Breast epithelium (tissue), 4 donors: Measurements from ENCODE around the gene DBF4. TPM values are rescaled to one million over a fixed set of nuclear protein-coding genes. Genes with fewer than 3 reads are reported as not detected.
"Not testable (repeated sequence)": the region's sequence is repeated elsewhere in the genome, so short reads cannot be mapped to it uniquely, and the experiment has no call there.

ENCODE experiments used
- DNase-seq, 2 donors: peaks; one replicate each; pipeline ENCODE4 v3.0.0-alpha.2; 2019; ENCODE audit warnings: low spot score in 2 of 2
- H3K27ac ChIP-seq, 2 donors: fragments of 200-600 bp; sonication (generic) in 1 of 2; one replicate each; pipeline ENCODE4 v1.5.1; 2016 to 2019; ENCODE audit warnings: mild to moderate bottlenecking in 1 of 2
- H3K27me3 ChIP-seq, 2 donors: fragments of 200-600 bp; sonication (generic) in 1 of 2; one replicate each; pipeline versions ENCODE4 v1.5.1 to v1.6.0; 2017 to 2019; ENCODE audit warnings: control low read depth in 1 of 2, mild to moderate bottlenecking in 1 of 2
- H3K36me3 ChIP-seq: fragments of 200-600 bp; one replicate; pipeline ENCODE4 v1.5.1; 2019
- H3K4me1 ChIP-seq, 2 donors: fragments of 200-600 bp; sonication (generic); one replicate each; pipeline ENCODE4 v1.5.1; 2016 to 2019; ENCODE audit warnings: control low read depth in 1 of 2
- H3K4me3 ChIP-seq, 3 donors: fragments of 200-600 bp; sonication (generic); 1 replicate in 2 of 3; 2 replicates in 1 of 3; pipeline ENCODE4 v1.5.1; 2016 to 2019; ENCODE audit warnings: mild to moderate bottlenecking in 3 of 3, moderate library complexity in 2 of 3
- H3K9me3 ChIP-seq, 2 donors: fragments of 200-600 bp; sonication (generic) in 1 of 2; one replicate each; pipeline ENCODE4 v1.5.1; 2016 to 2019; ENCODE audit warnings: control low read depth in 1 of 2
- POLR2A ChIP-seq: fragments of 450-650 bp; IDR thresholded peaks from one replicate; pipeline ENCODE4 v1.6.1; 2016; ENCODE audit warnings: antibody characterized with exemption, mild to moderate bottlenecking, moderate library complexity
- POLR2AphosphoS5 ChIP-seq, 3 donors: sonication (generic); formaldehyde crosslinking; IDR thresholded peaks; one replicate each; pipeline ENCODE4 v1.6.1; 2017; ENCODE audit warnings: antibody characterized with exemption in 3 of 3
- intact Hi-C: fragments of 100-400 bp; cut with DNase I; formaldehyde crosslinking; loops from one replicate; pipeline ENCODE4 v1.15.1; 2023; ENCODE audit warnings: low total_unique reads
- total RNA-seq, 3 donors: library from RNA; depleted of rRNA; stranded (reverse); fragments of >200 nt; gene quantifications; one replicate each; pipeline ENCODE4 v1.1.0, GENCODE V29; 2016
- TF ChIP-seq, protein P1 (sequence below), 3 donors: fragments of 450-650 bp; IDR thresholded peaks; one replicate each; pipeline ENCODE4 v1.5.1; 2016 to 2017; ENCODE audit warnings: antibody characterized with exemption in 3 of 3, mild to moderate bottlenecking in 3 of 3, moderate library complexity in 3 of 3

The DBF4 gene
- total RNA-seq, 3 donors from 2014 or later = 10.1 to 18.6 (median 15.7) TPM

DNA sequence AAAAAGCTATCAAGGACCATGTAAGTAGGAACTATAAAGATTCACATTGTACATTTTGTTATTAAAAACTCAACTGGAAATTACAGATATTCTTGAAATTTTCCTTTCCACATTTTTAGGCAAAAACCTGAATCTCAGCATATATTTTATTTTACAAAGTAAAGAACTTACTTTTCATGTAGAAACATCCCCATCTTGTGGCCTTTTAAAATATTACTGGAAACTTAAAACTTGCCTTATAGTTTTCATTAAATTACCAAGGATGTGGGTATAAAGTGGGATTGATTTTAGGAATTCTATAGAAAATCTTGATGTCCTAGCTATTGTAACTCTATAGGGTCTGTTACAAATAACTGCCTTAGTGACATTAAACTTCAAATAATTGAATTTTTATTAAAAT is 10.6 kb downstream of the DBF4 start:
- Histone ChIP-seq H3K4me1 (no peaks in the 10 kb centered on the region), H3K36me3 (no peaks in the 10 kb centered on the region), H3K9me3 (no peaks in the 10 kb centered on the region), H3K4me3 (no peak overlapping the region), H3K27ac (no peak overlapping the region), H3K27me3 (no peaks in the 10 kb centered on the region)
- intact Hi-C loops = no loop called here
- no peak for DNase-seq
- TF ChIP-seq POLR2AphosphoS5 (IDR thresholded peaks at IDR 0.05) = no peak
- TF ChIP-seq, protein P1, sequence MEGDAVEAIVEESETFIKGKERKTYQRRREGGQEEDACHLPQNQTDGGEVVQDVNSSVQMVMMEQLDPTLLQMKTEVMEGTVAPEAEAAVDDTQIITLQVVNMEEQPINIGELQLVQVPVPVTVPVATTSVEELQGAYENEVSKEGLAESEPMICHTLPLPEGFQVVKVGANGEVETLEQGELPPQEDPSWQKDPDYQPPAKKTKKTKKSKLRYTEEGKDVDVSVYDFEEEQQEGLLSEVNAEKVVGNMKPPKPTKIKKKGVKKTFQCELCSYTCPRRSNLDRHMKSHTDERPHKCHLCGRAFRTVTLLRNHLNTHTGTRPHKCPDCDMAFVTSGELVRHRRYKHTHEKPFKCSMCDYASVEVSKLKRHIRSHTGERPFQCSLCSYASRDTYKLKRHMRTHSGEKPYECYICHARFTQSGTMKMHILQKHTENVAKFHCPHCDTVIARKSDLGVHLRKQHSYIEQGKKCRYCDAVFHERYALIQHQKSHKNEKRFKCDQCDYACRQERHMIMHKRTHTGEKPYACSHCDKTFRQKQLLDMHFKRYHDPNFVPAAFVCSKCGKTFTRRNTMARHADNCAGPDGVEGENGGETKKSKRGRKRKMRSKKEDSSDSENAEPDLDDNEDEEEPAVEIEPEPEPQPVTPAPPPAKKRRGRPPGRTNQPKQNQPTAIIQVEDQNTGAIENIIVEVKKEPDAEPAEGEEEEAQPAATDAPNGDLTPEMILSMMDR (IDR thresholded peaks at IDR 0.05) = peak in 2 of 3 donors; percentile 35 to 53

DNA sequence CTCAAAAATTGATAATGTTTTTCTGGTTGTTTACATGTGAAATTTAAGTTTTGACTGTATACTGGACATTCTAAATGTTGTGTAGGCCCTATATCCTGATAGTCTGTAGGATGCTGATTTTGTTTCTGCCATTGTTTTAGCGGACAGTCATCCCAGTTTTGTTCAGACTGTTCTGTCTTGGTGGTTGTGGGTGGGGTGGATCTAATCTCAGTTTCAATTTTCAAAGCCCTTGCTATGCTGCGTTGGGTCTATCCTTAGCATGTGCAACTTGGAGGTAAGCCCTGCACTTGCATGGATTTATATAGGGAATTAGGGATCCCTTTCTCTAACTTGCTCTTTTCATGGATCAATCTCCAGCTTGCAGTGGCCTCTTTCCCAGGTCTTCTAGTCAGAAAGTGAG is 19.1 kb downstream of the DBF4 start:
- Histone ChIP-seq H3K4me3 (no peak overlapping the region), H3K36me3 (no peaks in the 10 kb centered on the region), H3K27ac (no peak overlapping the region), H3K27me3 (no peaks in the 10 kb centered on the region), H3K4me1 (no peaks in the 10 kb centered on the region), H3K9me3 (no peaks in the 10 kb centered on the region)
- intact Hi-C loops = no loop called here
- no peak for DNase-seq
- TF ChIP-seq POLR2AphosphoS5 (IDR thresholded peaks at IDR 0.05) (no peak), POLR2A (no peak)
- TF ChIP-seq, protein P1 (IDR thresholded peaks at IDR 0.05) = no peak

DNA sequence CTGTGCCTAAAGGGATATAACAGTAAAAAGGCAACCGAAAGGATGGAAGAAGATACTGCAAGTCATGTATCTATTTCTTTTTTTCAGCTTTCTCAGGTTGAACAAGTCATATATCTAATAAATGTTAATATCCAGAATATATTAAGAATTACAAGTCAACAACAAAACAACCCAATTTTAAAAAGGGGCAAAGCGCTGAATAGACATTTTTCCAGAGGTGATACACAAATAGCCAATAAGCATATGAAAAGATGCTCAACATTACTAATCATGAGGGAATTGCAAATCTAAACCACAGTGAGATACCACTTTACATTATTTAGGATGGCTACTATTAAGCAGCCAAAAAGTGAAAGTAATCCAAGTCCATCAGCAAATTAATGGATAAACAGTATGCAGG is 23.0 kb downstream of the DBF4 start:
- Histone ChIP-seq H3K27me3 (no peaks in the 10 kb centered on the region), H3K4me1 (no peaks in the 10 kb centered on the region), H3K4me3 (no peak overlapping the region), H3K27ac (no peak overlapping the region), H3K9me3 (no peaks in the 10 kb centered on the region), H3K36me3 (no peaks in the 10 kb centered on the region)
- intact Hi-C loops = no loop called here
- no peak for DNase-seq
- TF ChIP-seq, protein P1 (IDR thresholded peaks at IDR 0.05) = no peak
- TF ChIP-seq POLR2A (no peak), POLR2AphosphoS5 (IDR thresholded peaks at IDR 0.05) (no peak)

DNA sequence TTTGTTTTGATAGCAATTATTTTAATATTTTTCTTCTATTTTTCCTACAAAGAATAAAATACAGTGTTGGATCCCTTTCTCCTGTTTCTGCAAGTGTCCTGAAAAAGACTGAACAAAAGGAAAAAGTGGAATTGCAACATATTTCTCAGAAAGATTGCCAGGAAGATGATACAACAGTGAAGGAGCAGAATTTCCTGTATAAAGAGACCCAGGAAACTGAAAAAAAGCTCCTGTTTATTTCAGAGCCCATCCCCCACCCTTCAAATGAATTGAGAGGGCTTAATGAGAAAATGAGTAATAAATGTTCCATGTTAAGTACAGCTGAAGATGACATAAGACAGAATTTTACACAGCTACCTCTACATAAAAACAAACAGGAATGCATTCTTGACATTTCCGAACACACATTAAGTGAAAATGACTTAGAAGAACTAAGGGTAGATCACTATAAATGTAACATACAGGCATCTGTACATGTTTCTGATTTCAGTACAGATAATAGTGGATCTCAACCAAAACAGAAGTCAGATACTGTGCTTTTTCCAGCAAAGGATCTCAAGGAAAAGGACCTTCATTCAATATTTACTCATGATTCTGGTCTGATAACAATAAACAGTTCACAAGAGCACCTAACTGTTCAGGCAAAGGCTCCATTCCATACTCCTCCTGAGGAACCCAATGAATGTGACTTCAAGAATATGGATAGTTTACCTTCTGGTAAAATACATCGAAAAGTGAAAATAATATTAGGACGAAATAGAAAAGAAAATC is 31.0 kb downstream of the DBF4 start:
- H3K36me3 ChIP-seq, intact Hi-C loops, H3K9me3 ChIP-seq, H3K4me1 ChIP-seq, DNase-seq, H3K4me3 ChIP-seq, H3K27me3 ChIP-seq: not testable (repeated sequence)
- H3K27ac ChIP-seq = peak overlapping the region in 1 of 2 donors; percentile 21

DNA sequence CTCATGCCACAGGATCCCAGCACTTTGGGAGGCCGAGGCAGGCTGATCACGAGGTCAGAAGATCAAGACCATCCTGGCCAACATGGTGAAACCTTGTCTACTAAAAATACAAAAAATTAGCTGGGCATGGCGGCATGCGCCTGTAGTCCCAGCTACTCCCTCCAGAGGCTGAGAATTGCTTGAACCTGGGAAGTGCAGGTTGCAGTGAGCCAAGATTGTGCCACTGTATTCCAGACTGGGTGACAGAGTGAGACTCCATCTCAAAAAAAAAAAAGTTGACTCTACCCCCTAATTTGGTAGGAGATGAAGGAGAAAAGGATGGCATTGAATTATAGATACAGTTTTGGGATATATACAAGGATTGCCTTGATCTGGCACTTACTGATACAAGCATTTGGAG is 32.5 kb downstream of the DBF4 start:
- H3K4me1 ChIP-seq, DNase-seq, H3K27ac ChIP-seq, H3K9me3 ChIP-seq, intact Hi-C loops, H3K4me3 ChIP-seq, H3K36me3 ChIP-seq, H3K27me3 ChIP-seq: not testable (repeated sequence)

DNA sequence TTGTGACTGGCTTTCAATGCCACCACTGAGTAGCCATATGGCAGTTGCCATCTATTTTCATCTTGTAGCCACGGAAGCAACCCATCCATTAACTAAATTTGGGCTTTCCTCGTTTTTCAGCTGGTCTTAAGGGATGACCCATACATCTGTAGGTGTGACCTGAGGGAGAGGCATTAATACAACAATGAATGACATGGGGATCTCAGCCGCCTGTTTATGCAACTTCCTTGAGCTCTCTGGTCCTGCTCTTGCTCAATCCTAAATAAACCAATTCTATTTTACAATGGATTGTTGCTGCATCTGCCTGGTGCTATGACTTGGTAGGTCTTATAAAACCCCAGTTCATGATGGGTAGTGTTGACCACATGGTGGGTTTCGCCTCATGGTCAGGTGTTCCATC is 35.8 kb downstream of the DBF4 start:
- no peak for DNase-seq
- no peaks in the 10 kb centered on the region for H3K36me3 ChIP-seq
- intact Hi-C loops = no loop called here
- H3K4me3 ChIP-seq = no peak overlapping the region
- no peaks in the 10 kb centered on the region for H3K9me3 ChIP-seq
- H3K27ac ChIP-seq = no peak overlapping the region
- TF ChIP-seq, protein P1 (IDR thresholded peaks at IDR 0.05) = no peak
- TF ChIP-seq POLR2AphosphoS5 (IDR thresholded peaks at IDR 0.05) (no peak), POLR2A (no peak)
- H3K4me1 ChIP-seq = no peaks in the 10 kb centered on the region
- no peaks in the 10 kb centered on the region for H3K27me3 ChIP-seq
